Measurements from ENCODE around the gene OGFR.

- TF ChIP-seq EZH2 (IDR thresholded peaks at IDR 0.05; ENCODE audit: borderline replicate concordance, low read depth, low read length, severe bottlenecking) (no peak), POLR2AphosphoS5 (IDR thresholded peaks at IDR 0.05; ENCODE audit: insufficient read depth, low read depth, low read length) (no peak), POLR2A (IDR thresholded peaks at IDR 0.05; ENCODE audit: low read depth, low read length) (no peak)
Measured at GRCh38 chr20:62773845-62774714, 30.6 kb upstream of the OGFR start.
